SK-N-MC (cell line): ENCODE results near the gene PZP.

Experiments used
- EZH2 ChIP-seq: fragments of 200-600 bp; sonication (generic); IDR thresholded peaks from one replicate; pipeline ENCODE4 v1.6.1; 2017; ENCODE audit warnings: antibody characterized with exemption
- FOXP2 ChIP-seq: optimal IDR thresholded peaks from 2 replicates; pipeline ENCODE3; 2011; ENCODE audit warnings: mild to moderate bottlenecking, moderate library complexity; ENCODE audit not compliant: insufficient read depth; ENCODE audit errors: extremely low read length, control extremely low read depth
- POLR2AphosphoS5 ChIP-seq: IDR thresholded peaks from 2 replicates; pipeline ENCODE4 v1.6.1; 2012; ENCODE audit warnings: mild to moderate bottlenecking, low read depth, low read length, borderline replicate concordance

- no peak for TF ChIP-seq POLR2AphosphoS5
- no peak for TF ChIP-seq EZH2
- TF ChIP-seq FOXP2, result no peak
These were observed 63.5 kb downstream of the PZP start for GRCh38 chr12:9144730-9145106.
